ENCODE results near the gene SERF1B.
"Not testable (repeated sequence)": the region's sequence is repeated elsewhere in the genome, so short reads cannot be mapped to it uniquely, and the experiment has no call there.

Gene SERF1B

GRCh38 chr5:70025106-70025844, at the start of gene SERF1B:
TSS of gene SERF1B (plus strand) at chr5:70025251. CDS start at chr5:70025452, 201 bp downstream.
- DNase-seq, result not testable (repeated sequence)

DNA sequence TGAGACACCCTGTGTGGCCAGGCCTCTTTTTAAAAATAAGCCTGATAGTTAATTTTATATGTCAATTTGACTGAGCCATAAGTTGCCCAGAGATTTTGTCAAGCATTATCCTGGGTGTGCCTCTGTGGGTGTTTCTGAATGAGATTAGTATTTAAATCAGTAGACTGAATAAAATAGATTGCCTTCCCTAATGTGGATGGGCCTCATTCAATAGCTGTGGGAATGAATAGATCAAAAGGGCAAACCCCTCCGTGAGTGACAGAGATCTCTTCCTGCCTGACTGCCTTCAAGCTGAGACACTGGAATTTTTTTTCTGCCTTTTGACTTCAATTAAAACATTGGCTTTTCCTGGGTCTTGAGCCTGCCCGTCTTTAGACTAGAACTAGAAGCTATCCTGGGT, 33.3 kb upstream of the SERF1B start:
- DNase-seq, result not testable (repeated sequence)

DNA sequence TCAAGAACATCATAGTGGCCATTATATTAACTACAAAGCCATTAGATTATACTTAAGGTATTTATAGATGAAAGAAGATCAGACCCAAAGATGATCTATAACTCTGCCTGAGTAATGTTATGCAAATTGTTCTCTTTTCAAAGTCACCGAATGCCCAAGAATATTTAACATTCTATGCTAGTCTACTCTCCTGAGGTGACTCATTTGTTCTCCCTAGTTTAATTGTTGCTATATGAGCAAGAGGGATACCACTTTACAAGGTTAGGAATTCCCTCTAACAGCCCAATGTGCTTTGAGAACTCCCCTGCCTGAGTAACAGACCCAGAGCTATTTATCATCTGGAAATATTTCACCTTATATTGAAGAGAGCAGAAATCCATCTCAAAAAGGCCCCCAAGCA, 29.5 kb upstream of the SERF1B start:
- not testable (repeated sequence) for DNase-seq

GRCh38 chr5:70020660-70021059, 4.4 kb upstream of the SERF1B start:
- DNase-seq, result not testable (repeated sequence)

DNA sequence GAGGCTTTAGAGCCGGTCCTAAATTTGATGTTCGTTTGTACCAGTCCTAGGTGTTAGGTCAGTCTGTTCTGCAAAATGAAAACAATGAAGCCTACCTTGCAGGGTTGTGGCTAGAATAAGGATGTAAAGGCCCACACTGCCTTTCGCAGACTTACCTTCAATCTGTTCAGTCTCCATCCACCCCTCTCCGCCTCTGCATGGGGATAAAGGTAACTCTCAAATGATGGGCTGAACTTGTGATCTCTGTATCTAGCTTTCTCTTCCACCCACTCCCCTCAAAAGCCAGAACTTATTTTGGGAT, 744 bp downstream of the SERF1B start:
- DNase-seq, result not testable (repeated sequence)

DNA sequence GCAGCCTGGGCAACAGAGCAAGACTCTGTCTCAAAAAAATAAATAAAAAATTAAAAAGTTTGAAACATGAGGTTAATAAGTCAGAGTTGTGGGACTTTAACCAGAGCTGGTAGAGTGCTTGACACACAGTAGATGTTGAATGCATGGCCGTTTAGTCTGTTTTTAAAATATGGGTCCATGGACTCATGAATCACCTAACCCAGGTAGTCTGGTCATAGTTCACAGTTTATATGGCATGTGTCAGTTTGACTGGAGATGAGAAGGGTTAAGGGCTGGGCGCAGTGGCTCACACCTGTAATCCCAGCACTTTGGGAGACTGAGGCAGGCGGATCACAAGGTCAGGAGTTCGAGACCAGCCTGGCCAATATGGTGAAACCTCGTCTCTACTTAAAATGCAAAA, 6.2 kb downstream of the SERF1B start:
- not testable (repeated sequence) for DNase-seq

- not testable (repeated sequence) for DNase-seq
Measured at GRCh38 chr5:70041411-70041810, 16.4 kb downstream of the SERF1B start.

DNA sequence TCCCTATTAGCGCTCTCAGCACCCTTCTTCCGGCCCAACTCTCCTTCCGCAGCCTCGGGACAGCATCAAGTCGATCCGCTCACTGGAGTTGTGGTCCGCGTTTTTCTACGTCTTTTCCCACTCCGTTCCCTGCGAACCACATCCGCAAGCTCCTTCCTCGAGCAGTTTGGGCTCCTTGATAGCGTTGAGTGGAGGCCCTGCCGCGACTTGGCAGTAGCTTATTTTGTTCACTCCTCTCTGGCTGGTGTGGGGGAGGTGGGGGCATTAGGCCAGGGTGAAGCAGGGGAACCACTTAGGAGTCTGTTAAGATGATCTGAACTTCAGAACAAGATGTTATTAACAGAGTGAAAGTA, 24.7 kb downstream of the SERF1B start:
- not testable (repeated sequence) for DNase-seq

DNA sequence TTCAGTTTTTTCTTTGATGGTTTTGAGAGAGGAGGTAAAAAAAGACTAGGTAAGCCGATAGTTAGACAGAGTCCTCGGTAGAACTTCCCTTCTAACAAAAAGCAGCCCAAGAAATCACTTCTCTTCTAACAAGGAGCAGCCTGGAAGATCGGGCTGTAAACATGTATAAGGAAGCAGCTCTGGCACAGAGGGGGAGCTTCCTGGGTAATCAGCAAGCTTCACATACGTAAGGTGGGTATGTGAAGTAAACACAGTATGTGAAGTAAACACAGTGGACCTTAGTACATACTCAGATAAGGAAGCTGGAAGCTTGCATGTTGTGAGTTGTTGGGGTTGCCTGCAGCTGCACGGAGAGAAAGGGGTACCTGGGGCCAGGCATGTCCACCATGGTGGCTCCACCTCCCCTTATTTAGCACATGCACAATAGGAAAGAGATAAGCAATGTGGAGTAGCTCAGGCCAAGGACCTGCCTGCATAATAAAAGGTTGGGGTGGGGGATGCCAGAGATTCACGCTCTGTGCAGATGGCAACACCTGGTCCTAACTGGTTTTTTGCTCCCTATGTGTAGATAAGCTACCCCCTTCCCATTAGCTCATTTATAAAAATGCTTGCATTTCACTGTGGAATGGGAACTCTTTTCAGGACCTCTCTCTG, 31.4 kb downstream of the SERF1B start:
- DNase-seq, result not testable (repeated sequence)

DNA sequence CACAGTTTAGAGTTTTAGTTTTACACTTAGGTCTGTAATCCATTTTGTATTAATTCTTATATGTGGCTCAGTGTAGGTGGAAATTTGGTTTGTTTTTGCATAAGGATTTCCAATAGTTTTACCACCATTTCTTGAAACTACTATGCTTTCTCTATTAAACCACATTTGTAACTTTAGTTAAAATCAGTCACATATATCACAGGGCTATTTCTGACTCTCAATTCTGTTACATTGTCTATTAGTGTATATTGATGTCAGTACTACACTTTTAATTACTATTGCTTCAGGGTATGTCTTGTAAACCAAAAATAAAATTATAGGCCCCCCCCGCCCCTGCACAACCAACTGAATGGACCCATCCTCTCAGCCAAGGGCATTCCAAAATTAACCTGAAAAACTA, 32.1 kb downstream of the SERF1B start:
- not testable (repeated sequence) for DNase-seq

GRCh38 chr5:70077632-70078031, 52.6 kb downstream of the SERF1B start:
- DNase-seq, result not testable (repeated sequence)

DNA sequence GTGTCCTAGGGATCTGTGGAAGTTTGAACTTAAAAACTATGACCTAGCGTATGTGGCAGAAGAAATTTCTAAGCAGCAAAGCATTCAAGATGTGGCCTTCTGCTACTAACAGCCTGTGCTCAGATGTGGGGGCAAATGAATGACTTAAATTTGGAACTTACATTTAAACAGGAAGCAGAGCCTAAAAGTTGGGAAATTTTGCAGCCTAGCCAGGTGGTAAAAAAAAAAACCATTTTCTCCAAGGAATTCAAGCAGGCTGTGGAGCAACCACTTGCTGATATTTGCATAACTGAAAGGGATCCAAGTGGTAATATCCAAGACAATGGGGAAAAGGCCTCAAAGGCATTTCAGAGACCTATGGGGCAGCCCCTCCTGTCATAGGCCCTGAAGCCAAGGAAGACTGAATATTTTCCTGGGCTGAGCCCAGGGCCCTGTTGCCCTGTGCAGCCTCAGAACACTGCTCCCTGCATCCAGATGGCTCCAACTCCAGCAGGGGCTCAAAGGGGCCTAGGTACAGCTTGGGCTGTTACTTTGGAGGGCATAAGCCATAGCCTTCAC, 63.9 kb downstream of the SERF1B start:
- DNase-seq, result not testable (repeated sequence)

GRCh38 chr5:70091776-70092175, 66.7 kb downstream of the SERF1B start:
- DNase-seq, result not testable (repeated sequence)

Measured in NK-92 treated with Interleukin-12 subunit alpha and Interleukin-12 subunit beta, amount 100 ng/mL, for 24 hours (cell line).